ENCODE measurements around the gene SLC37A1. TPM values are rescaled to one million over a fixed set of nuclear protein-coding genes. Genes with fewer than 3 reads are reported as not detected.

The SLC37A1 gene
- total and polyA plus RNA-seq, 2 of the 13 experiments (the other 11 are each of a cell fraction or from before 2014, with no cell fraction given): 0.22 to 0.40 TPM

- Histone ChIP-seq H3K79me2 (ENCODE audit: insufficient read depth, low read length) (no peaks in the 10 kb centered on the region), H3K9ac (ENCODE audit: insufficient read depth, low read depth, low read length) (no peak overlapping the region), H3K9me3 (ENCODE audit: low read length) (no peaks in the 10 kb centered on the region), H3K4me1 (ENCODE audit: insufficient read depth, low read length) (peaks cover 34% of the 10 kb centered on the region), H3K27ac (ENCODE audit: extremely low read length, insufficient read depth, low read length) (no peak overlapping the region), H3K27me3 (ENCODE audit: control insufficient read depth in 1 of 2, insufficient read depth in 2 of 2, low read length in 2 of 2) (peaks cover 2 to 8% of the 10 kb centered on the region in 2 experiments; a peak in 2 of 5 replicates), H4K20me1 (ENCODE audit: insufficient read depth, low read length) (no peaks in the 10 kb centered on the region), H2AFZ (ENCODE audit: low read length) (no peak overlapping the region), H3K4me3 (replicated peaks in 1 of 3; ENCODE audit: insufficient read depth in 1 of 3, low read depth in 2 of 3, low read length in 3 of 3) (no peak overlapping the region), H3K36me3 (replicated peaks in 1 of 2; ENCODE audit: control insufficient read depth in 1 of 2, insufficient read depth in 2 of 2, low read length in 2 of 2) (no peaks in the 10 kb centered on the region), H3K4me2 (ENCODE audit: low read depth, low read length) (no peak overlapping the region)
- TF ChIP-seq MAZ (IDR thresholded peaks at IDR 0.05; ENCODE audit: borderline replicate concordance, low read depth, low read length) (no peak), MAZ (CRISPR knock-in tag; IDR thresholded peaks at IDR 0.05; ENCODE audit: low read depth) (no peak), MTF1 (CRISPR knock-in tag; IDR thresholded peaks at IDR 0.05) (no peak), ZNF335 (CRISPR knock-in tag; IDR thresholded peaks at IDR 0.05) (no peak), ZNF276 (CRISPR knock-in tag; IDR thresholded peaks at IDR 0.05; ENCODE audit: low read depth) (no peak), ZNF614 (CRISPR knock-in tag; IDR thresholded peaks at IDR 0.05; ENCODE audit: borderline replicate concordance) (no peak), ZSCAN12 (CRISPR knock-in tag; IDR thresholded peaks at IDR 0.05) (no peak), ZNF431 (CRISPR knock-in tag; IDR thresholded peaks at IDR 0.05; ENCODE audit: borderline replicate concordance, low read depth) (no peak), ATF2 (CRISPR knock-in tag; IDR thresholded peaks at IDR 0.05) (no peak), ARID4A (CRISPR knock-in tag; IDR thresholded peaks at IDR 0.05; ENCODE audit: borderline replicate concordance) (no peak), ZNF775 (CRISPR knock-in tag; IDR thresholded peaks at IDR 0.05; ENCODE audit: borderline replicate concordance) (no peak), BHLHE40 (IDR thresholded peaks at IDR 0.05; ENCODE audit: low read length) (no peak), NFKB2 (CRISPR knock-in tag; IDR thresholded peaks at IDR 0.05; ENCODE audit: borderline replicate concordance) (no peak)
- in situ Hi-C loops (cut with HindIII; ENCODE audit: extremely low pct_ligation_motif_present, low pct_unique_long_range_greater_than_20kb): no loop called here
- WGBS (ENCODE audit: low lambda C conversion rate): 50% methylated on average over 2 of the region's 8 CpGs
- intact Hi-C loops (cut with micrococcal nuclease; ENCODE audit: unreplicated experiment): no loop called here
- POLR2A ChIA-PET: no interaction called here
- CTCF ChIA-PET (ENCODE audit: low intra/inter-chr PET ratio, low total read pairs): no interaction called here
- BruUV-seq (replicated peaks): no TSS peak
- FAIRE-seq: no peak
- no peak for ATAC-seq
- DNase-seq (ENCODE audit: low spot score): no peak
Observed at GRCh38 chr21:42522771-42523170, 9.1 kb downstream of the SLC37A1 start.

Data from HepG2 (cell line).